ENCODE measurements around the gene GABRB2. TPM values are rescaled to one million over a fixed set of nuclear protein-coding genes. Genes with fewer than 3 reads are reported as not detected.
"Not testable (repeated sequence)": the region's sequence is repeated elsewhere in the genome, so short reads cannot be mapped to it uniquely, and the experiment has no call there.

Gene GABRB2
- total RNA-seq, 1 donor from 2014 or later: 4.8 TPM

DNA sequence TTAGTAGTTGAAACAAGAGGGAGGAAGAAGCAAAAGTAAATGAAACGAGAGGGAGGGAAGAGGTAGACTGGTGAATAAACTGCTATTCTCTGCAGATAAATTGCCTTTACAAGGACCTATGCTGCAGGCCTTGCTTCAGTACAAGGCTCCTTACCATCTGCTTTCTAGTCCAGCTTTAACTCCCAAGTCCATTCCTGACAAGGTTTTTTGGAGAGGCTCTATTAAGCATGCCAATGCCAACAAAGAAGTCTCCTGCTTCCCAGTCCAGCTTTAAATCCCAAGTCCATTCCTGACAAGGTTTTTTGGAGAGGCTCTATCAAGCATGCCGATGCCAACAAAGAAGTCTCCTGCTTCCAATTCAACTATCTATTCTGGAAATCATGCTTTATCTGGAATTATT, 244.9 kb downstream of the GABRB2 start:
- DNase-seq (ENCODE audit: low spot score): no peak

- no peak for DNase-seq (ENCODE audit: low spot score)
These were observed 247.5 kb downstream of the GABRB2 start for GRCh38 chr5:161299053-161299452.

DNA sequence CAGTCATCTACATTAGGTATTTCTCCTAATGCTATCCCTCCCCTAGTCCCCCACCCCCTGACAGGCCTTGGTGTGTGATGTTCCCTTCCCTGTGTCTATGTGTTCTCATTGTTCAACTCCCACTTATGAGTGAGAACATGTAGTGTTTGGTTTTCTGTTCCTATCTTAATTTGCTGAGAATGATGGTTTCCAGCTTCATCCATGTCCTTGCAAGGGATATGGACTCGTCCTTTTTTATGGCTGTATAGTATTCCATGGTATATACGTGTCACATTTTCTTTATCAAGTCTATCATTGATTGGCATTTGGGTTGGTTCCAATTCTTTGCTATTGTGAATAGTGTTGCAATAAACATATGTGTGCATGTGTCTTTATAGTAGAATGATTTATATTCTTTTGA, 249.1 kb downstream of the GABRB2 start:
- not testable (repeated sequence) for DNase-seq (ENCODE audit: low spot score)

GRCh38 chr5:161295721-161296250, 250.7 kb downstream of the GABRB2 start:
- no peak for DNase-seq (ENCODE audit: low spot score)

- DNase-seq (ENCODE audit: low spot score): no peak
These were observed 258.5 kb downstream of the GABRB2 start for GRCh38 chr5:161288071-161288470.

DNA sequence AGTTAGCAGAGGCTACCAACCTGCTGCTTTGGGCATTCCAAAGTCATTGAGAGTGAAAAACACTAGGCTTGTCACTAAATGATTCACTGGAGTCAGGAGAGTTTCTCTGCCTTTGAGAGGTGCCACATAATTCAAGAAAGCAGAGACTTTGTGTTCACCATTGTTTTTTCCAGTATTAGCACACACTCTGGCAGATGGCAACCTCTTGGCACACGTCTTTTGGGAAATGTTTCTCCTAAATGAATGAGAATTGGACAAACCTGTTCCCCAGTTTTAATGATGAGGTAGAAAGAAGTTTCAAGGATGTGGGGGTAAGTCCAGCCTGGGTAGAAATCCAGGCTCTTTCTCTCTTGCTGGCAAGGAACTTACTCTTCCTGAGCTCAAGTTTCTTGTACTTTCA, 259.1 kb downstream of the GABRB2 start:
- no peak for DNase-seq (ENCODE audit: low spot score)

DNA sequence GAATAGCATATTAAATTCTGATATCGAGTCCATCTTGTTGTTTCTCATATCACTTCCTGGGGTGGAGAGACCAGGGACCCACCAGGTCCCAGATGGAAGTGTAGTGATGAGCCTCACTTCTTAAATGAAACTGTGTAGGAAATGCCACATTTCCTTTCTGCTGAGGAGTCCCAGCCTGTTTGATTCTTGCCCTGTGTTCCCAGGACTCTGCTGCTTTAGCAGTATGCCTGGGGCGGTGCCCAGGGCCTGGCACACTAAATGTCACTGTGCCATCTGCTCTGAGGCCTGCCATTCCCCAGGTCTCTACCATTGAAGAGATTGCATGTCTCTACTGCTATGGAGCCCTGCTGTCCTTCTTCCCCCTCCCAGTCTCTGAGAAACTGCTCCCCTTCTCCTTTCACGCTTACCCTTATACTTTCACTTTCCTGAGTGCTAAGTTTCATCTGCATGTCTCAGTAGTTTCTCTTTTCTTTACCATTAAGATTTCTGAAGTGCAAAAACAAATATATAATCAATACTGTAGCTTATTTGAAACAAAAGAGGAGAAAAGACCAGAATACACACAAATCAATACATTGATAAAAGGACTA, 260.4 kb downstream of the GABRB2 start:
- DNase-seq (ENCODE audit: low spot score): no peak

GRCh38 chr5:161284445-161284844, 262.1 kb downstream of the GABRB2 start:
- DNase-seq (ENCODE audit: low spot score): no peak

- no peak for DNase-seq (ENCODE audit: low spot score)
These were observed 263.2 kb downstream of the GABRB2 start for GRCh38 chr5:161283296-161283695.

GRCh38 chr5:161278739-161279660, 267.5 kb downstream of the GABRB2 start:
- DNase-seq (ENCODE audit: low spot score): no peak

DNA sequence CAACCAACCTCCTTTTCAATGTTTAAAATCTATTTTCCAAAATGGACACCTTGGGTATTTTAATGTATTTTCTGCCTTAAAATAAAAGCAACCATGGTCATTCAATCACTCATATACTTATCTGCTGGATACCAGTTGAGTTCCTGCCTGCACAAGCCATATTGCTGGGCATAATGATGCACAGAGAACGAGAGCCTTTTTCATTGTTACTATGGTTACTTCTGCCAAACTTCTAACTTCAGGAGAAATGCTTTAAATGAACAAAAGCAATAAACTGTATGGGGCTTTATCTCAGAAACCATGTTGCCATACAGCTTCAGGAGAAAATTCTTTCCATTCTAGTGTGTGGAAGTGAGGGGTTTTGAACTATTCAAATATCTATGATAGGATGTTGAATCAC, 269.5 kb downstream of the GABRB2 start:
- DNase-seq (ENCODE audit: low spot score): no peak

DNA sequence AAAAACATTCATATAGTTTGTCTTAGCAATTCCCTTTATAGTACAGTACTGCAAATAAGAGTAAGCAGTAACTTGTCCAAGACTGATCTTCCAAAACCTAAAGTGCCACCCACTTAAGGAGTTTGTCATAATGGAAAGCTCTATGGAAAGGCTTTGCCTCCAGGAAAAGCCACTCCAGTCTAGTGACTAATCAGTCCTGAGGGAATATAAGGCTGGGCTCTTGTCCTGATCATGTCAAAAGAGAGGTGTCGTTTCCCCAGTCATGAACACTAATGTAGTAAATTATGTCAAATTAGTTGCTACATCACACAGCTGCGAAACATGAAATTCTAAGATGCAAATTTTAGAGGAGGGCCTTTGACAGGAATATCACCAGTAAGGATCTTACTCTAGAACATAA, 271.6 kb downstream of the GABRB2 start:
- no peak for DNase-seq (ENCODE audit: low spot score)

GRCh38 chr5:161273410-161273809, 273.1 kb downstream of the GABRB2 start:
- no peak for DNase-seq (ENCODE audit: low spot score)

- no peak for DNase-seq (ENCODE audit: low spot score)
These were observed 274.7 kb downstream of the GABRB2 start for GRCh38 chr5:161271816-161272215.

- no peak for DNase-seq (ENCODE audit: low spot score)
These were observed 277.4 kb downstream of the GABRB2 start for GRCh38 chr5:161269125-161269524.

GRCh38 chr5:161266954-161267353, 279.6 kb downstream of the GABRB2 start:
- no peak for DNase-seq (ENCODE audit: low spot score)

DNA sequence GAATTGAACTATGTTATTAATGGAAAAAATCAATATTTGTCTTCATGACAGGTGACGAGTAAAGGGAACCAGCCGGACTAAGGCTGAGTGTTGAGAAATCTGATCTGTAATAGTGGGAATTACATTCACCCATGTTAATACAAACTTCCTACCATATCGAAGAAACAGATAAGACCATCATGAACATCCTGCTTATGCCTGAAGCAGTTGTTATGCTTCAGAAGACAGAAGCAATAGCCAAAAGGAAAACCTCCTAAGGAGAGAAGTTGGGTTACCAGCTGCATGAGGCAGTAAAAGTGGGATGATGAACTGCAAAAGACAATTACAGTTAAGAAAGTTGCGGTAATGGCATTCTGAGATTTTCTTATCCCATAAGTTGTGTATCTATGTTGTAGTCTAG, 281.5 kb downstream of the GABRB2 start:
- no peak for DNase-seq (ENCODE audit: low spot score)

- DNase-seq (ENCODE audit: low spot score): no peak
These were observed 283.3 kb downstream of the GABRB2 start for GRCh38 chr5:161263191-161263590.

DNA sequence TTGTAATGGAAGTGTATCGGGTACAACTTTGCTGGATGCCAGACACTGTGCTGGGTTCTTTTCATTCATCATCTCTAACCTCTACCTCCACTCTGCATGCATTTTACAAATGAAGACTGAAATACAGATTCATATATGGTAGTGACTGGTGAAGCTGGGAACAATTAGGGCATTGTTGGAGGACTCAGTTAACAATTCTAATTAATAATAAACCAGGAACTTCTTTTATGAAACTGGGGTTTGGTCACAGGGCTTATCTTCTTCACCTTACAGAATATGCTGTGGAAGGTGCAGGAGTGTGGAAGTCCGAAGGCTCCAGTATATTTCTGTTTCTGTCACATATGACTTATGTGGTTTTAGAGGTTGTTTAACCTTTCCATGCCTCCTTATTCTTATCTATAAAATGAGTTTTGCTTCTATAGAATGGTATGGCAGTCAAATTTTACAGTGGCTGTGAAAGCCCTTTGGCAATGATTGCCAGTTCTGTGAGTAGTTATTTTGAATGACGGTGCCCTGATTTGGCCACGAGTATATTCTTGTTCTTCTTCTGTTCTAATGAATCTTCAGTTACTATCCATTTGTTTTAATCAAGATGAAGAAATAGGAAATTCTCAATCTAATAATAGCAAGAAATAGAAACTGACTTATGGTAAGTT, 284.7 kb downstream of the GABRB2 start:
- DNase-seq (ENCODE audit: low spot score): no peak

GRCh38 chr5:161258438-161258837, 288.1 kb downstream of the GABRB2 start:
- DNase-seq (ENCODE audit: low spot score): no peak

DNA sequence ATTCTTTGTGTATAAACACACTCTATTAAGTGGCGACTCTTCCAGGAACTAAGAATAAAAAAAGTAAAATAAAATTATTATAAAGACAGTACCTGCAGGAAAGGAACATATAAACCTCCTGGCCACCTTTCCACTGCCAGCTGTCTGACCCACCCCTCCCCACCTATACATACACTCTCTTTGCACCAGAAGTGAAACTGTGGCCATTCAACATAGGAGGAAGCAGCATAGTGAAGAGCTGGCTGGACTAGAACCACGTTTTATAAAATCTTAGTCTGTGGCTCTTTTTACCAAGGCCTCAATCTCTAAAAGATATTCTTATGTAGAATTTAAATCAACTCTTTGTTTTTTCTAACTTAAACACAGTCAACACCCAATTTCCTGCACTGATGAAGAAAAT, 289.6 kb downstream of the GABRB2 start:
- no peak for DNase-seq (ENCODE audit: low spot score)

- not testable (repeated sequence) for DNase-seq (ENCODE audit: low spot score)
These were observed 293.6 kb downstream of the GABRB2 start for GRCh38 chr5:161252955-161253354.

Data from mesenteric fat pad (tissue), 1 donor.